WERI-Rb-1 (cell line): Measurements from ENCODE around the gene NAALADL2.

Source experiments
- DNase-seq: peaks from one replicate; pipeline ENCODE4 v3.0.0-alpha.2; 2020
- H3K27ac ChIP-seq: fragments of 250-450 bp; sonication (Bioruptor Pico); 2 replicates; pipeline ENCODE4 v1.5.1; 2020; ENCODE audit warnings: mild to moderate bottlenecking, moderate library complexity
- H3K27me3 ChIP-seq: fragments of 250-450 bp; sonication (Bioruptor Pico); 2 replicates; pipeline ENCODE4 v1.5.1; 2021; ENCODE audit warnings: mild to moderate bottlenecking, low read depth, moderate library complexity; ENCODE audit not compliant: insufficient read depth, severe bottlenecking
- H3K36me3 ChIP-seq: fragments of 250-450 bp; sonication (Bioruptor Pico); 2 replicates; pipeline ENCODE4 v1.5.1; 2020; ENCODE audit warnings: mild to moderate bottlenecking, moderate library complexity
- H3K4me3 ChIP-seq: 2 replicates; pipeline ENCODE4 v1.5.1; 2011; ENCODE audit warnings: low read depth, mild to moderate bottlenecking, control low read depth, low read length
- H3K9me3 ChIP-seq: fragments of 250-450 bp; sonication (Bioruptor Pico); 2 replicates; pipeline ENCODE4 v1.5.1; 2021; ENCODE audit warnings: mild to moderate bottlenecking, moderate library complexity; ENCODE audit not compliant: severe bottlenecking
- TF ChIP-seq, protein P1 (sequence below): IDR thresholded peaks from 2 replicates; pipeline ENCODE4 v1.5.1; 2011; ENCODE audit warnings: low read depth, mild to moderate bottlenecking, control low read depth, inconsistent platforms, low read length

NAALADL2 gene

DNA sequence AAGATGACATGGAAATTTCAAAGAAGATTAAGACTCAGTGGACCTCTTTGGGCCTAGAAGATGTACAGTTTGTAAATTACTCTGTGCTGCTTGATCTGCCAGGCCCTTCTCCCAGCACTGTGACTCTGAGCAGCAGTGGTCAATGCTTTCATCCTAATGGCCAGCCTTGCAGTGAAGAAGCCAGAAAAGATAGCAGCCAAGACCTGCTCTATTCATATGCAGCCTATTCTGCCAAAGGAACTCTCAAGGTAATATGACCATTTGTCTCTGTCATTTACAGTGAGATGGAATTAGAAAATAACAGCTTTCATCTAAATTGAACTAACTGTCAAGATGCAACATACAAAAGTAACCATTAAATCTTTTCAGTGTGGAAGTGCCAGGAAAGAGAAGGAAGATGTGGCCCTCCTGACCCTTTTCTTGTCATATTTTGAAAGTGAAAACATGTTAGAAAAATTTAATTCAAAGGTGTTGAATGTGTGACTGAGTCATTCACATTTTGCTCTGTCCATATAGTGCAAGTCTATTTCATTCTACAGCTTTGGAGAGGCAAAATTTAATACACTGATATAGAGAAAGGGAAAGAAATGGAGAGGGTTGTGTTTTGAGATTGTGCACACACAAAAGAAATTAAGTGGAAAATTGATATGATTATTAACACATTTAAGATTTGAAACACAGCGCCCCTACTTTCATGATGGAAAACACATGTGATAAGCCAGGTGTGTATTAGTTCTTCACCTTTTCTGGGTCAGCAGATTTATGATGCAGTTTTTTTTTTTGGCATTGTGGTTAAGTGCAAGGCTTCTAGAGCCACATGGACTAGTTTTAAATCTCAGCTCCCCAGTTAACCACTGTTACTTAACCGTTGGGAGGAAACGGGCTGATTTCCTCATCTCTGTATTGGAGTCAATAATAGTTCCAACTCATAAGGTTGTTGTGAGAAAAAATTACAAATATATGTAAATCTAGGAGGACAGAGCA lies 375.1 kb downstream of the NAALADL2 start:
- H3K27ac ChIP-seq: no peak overlapping the region
- no peaks in the 10 kb centered on the region for H3K36me3 ChIP-seq
- DNase-seq: no peak
- H3K27me3 ChIP-seq: no peaks in the 10 kb centered on the region
- TF ChIP-seq, protein P1, sequence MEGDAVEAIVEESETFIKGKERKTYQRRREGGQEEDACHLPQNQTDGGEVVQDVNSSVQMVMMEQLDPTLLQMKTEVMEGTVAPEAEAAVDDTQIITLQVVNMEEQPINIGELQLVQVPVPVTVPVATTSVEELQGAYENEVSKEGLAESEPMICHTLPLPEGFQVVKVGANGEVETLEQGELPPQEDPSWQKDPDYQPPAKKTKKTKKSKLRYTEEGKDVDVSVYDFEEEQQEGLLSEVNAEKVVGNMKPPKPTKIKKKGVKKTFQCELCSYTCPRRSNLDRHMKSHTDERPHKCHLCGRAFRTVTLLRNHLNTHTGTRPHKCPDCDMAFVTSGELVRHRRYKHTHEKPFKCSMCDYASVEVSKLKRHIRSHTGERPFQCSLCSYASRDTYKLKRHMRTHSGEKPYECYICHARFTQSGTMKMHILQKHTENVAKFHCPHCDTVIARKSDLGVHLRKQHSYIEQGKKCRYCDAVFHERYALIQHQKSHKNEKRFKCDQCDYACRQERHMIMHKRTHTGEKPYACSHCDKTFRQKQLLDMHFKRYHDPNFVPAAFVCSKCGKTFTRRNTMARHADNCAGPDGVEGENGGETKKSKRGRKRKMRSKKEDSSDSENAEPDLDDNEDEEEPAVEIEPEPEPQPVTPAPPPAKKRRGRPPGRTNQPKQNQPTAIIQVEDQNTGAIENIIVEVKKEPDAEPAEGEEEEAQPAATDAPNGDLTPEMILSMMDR: no peak
- H3K4me3 ChIP-seq: no peak overlapping the region
- H3K9me3 ChIP-seq: no peaks in the 10 kb centered on the region

GRCh38 chr3:175238801-175239200 lies 379.7 kb downstream of the NAALADL2 start:
- Histone ChIP-seq H3K27ac (no peak overlapping the region), H3K27me3 (no peaks in the 10 kb centered on the region), H3K9me3 (no peaks in the 10 kb centered on the region), H3K36me3 (no peaks in the 10 kb centered on the region), H3K4me3 (no peak overlapping the region)
- TF ChIP-seq, protein P1: no peak
- DNase-seq: no peak

DNA sequence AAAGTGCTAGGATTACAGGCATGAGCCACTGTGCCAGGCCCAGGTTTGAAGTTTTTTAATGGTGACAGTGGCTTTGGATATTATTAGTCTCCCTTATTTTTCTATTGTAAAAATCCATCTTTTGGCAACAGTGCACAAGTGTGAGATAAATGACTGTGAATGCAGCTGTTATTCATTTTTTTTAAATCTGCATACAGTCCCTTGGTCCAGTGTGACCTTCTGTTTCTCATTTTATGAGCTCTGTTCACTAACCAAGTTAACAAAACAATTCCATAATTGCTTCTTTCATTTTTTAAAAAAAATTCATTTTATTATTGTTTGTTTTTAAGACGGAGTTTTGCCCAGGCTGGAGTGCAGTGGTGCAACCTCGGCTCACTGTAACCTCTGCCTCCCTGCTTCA lies 381.8 kb downstream of the NAALADL2 start:
- Histone ChIP-seq H3K27ac (no peak overlapping the region), H3K9me3 (no peaks in the 10 kb centered on the region), H3K27me3 (no peaks in the 10 kb centered on the region), H3K36me3 (no peaks in the 10 kb centered on the region), H3K4me3 (no peak overlapping the region)
- TF ChIP-seq, protein P1: no peak
- no peak for DNase-seq

DNA sequence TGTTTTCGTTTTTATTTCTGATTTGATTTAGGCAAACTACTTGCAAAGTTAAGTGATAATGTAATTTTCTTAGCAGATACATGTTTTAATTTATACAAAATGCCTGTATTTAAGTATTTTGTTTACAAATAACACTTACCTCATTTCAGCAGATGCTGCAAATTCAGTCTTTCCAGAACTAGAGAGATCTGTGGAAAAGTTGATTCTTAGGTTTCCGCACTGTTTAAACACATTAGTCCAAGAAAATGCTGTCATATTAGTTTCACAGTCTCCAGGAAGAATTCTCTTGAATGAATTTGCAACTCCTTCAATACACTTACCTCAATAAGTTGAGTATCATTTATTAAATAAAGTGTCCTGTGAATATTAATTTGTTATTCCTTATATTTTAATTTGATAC lies 383.1 kb downstream of the NAALADL2 start:
- H3K36me3 ChIP-seq: no peaks in the 10 kb centered on the region
- H3K27ac ChIP-seq: no peak overlapping the region
- DNase-seq: no peak
- no peak overlapping the region for H3K4me3 ChIP-seq
- H3K27me3 ChIP-seq: no peaks in the 10 kb centered on the region
- TF ChIP-seq, protein P1: no peak
- no peaks in the 10 kb centered on the region for H3K9me3 ChIP-seq

GRCh38 chr3:175246234-175246633 lies 387.1 kb downstream of the NAALADL2 start:
- Histone ChIP-seq H3K36me3 (no peaks in the 10 kb centered on the region), H3K4me3 (no peak overlapping the region), H3K27me3 (no peaks in the 10 kb centered on the region), H3K9me3 (no peaks in the 10 kb centered on the region), H3K27ac (no peak overlapping the region)
- TF ChIP-seq, protein P1: no peak
- DNase-seq: no peak

DNA sequence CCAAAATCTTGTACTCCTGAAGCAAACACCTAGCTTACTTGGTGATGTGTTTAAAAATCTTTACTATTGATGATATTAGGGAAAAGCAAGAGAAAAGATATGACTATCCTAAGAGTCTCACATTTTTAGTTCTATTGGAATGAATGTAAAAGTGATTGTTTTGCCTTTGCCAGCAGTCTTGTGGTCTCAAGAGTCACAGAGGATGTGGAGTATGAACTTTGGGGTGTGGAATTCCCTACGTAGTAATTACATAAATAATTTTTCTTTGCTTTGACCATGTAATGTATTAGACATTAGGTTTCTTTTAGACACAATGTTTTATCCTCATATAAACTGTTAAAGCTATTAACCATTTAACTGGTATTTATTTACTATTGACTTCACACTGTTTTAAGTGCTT lies 387.6 kb downstream of the NAALADL2 start:
- Histone ChIP-seq H3K36me3 (no peaks in the 10 kb centered on the region), H3K4me3 (no peak overlapping the region), H3K9me3 (no peaks in the 10 kb centered on the region), H3K27ac (no peak overlapping the region), H3K27me3 (no peaks in the 10 kb centered on the region)
- DNase-seq: no peak
- TF ChIP-seq, protein P1: no peak
